GM12865 (cell line): ENCODE results near the gene UBE2L6.

Experiments
- DNase-seq: peaks from one replicate; pipeline ENCODE4 v3.0.0; 2010; ENCODE audit warnings: low read depth
- H3K4me3 ChIP-seq: 2 replicates; pipeline ENCODE4 v1.5.1; 2011; ENCODE audit warnings: mild to moderate bottlenecking, low read depth, low read length, control low read depth
- CTCF ChIP-seq: IDR thresholded peaks from 2 replicates; pipeline ENCODE4 v1.5.1; 2011; ENCODE audit warnings: low read length, control low read depth, low read depth, inconsistent platforms; ENCODE audit not compliant: insufficient read depth; ENCODE audit errors: missing control alignments

Gene UBE2L6

GRCh38 chr11:57530596-57531507 is 36.6 kb downstream of the UBE2L6 start, which contains the start of gene TIMM10:
Gene TIMM10 (minus strand): TSS chr11:57530754. CDS start chr11:57530189, 565 bp downstream.
- peak; percentile 99 for DNase-seq

GRCh38 chr11:57530215-57530595 is 37.3 kb downstream of the UBE2L6 start:
- no peak for TF ChIP-seq CTCF
- peak overlapping the region; percentile 94 for H3K4me3 ChIP-seq
- DNase-seq = peak; percentile 18

More at GRCh38 chr11:57530596-57531507, 36.6 kb downstream of the UBE2L6 start, which contains the start of gene TIMM10:
- TF ChIP-seq CTCF = no peak
- H3K4me3 ChIP-seq = peak within 1 kb of the TSS; percentile 94

GRCh38 chr11:57529012-57529411 is 38.5 kb downstream of the UBE2L6 start:
- no peak for DNase-seq
- no peak overlapping the region for H3K4me3 ChIP-seq
- TF ChIP-seq CTCF = no peak

GRCh38 chr11:57527056-57527631 is 40.3 kb downstream of the UBE2L6 start:
- peak; percentile 89 for TF ChIP-seq CTCF
- no peak overlapping the region for H3K4me3 ChIP-seq
- DNase-seq = peak; percentile 75

- TF ChIP-seq CTCF = no peak
- no peak for DNase-seq
Observed at GRCh38 chr11:57523419-57523818, 44.1 kb downstream of the UBE2L6 start.

GRCh38 chr11:57521116-57521515 is 46.4 kb downstream of the UBE2L6 start:
- no peak for DNase-seq
- no peak overlapping the region for H3K4me3 ChIP-seq
- TF ChIP-seq CTCF = no peak

More at GRCh38 chr11:57523419-57523818, 44.1 kb downstream of the UBE2L6 start:
- no peak overlapping the region for H3K4me3 ChIP-seq
